Spleen (tissue), 7 donors: ENCODE results near the gene TSPOAP1.

Experiments
- CTCF ChIP-seq, 11 experiments: fragments of 200-600 bp in 7 of 11; fragments of 450-650 bp in 4 of 11; sonication (generic) in 4 of 11; IDR thresholded peaks in 8 of 11; conservative IDR thresholded peaks in 3 of 11; 1 replicate in 7 of 11; 2 replicates in 4 of 11; pipeline versions ENCODE4 v1.4.0 to v1.8.0; 2016 to 2021; ENCODE audit warnings: antibody characterized with exemption in 11 of 11, inconsistent platforms in 4 of 11, mild to moderate bottlenecking in 1 of 11
- POLR2A ChIP-seq, 3 donors: fragments of 450-650 bp; IDR thresholded peaks; one replicate each; pipeline ENCODE4 v1.5.1; 2017; ENCODE audit warnings: antibody characterized with exemption in 3 of 3, mild to moderate bottlenecking in 1 of 3
- donor health status: DM: no; HTN: no; CAD: no; lungs with moderate emphysema.
- donor health status: DM: no; HTN: no; CAD: no.
- donor health status: DM: no; HTN: no; CAD: no.

GRCh38 chr17:58326609-58327362 is 1.8 kb downstream of the TSPOAP1 start:
- TF ChIP-seq CTCF (IDR thresholded peaks at IDR 0.05 in 8 of 11, conservative IDR thresholded peaks at IDR 0.05 in 3 of 11): no peak
- TF ChIP-seq POLR2A (IDR thresholded peaks at IDR 0.05): no peak
